Measurements from ENCODE around the gene SLC35F1. TPM values are rescaled to one million over a fixed set of nuclear protein-coding genes. Genes with fewer than 3 reads are reported as not detected.

Gene SLC35F1
- total RNA-seq, 1 donor from 2014 or later, result 0.30 TPM

- H3K4me3 ChIP-seq, result no peak overlapping the region
- intact Hi-C loops (cut with DNase I), result no loop called here
- H3K9me3 ChIP-seq, result no peaks in the 10 kb centered on the region
- no peaks in the 10 kb centered on the region for H3K36me3 ChIP-seq
- ATAC-seq (no peak), DNase-seq (no peak)
- no peaks in the 10 kb centered on the region for H3K27me3 ChIP-seq (ENCODE audit: low read depth)
- no peak overlapping the region for H3K27ac ChIP-seq
- H3K4me1 ChIP-seq, result no peaks in the 10 kb centered on the region
- TF ChIP-seq CTCF (IDR thresholded peaks at IDR 0.05), result no peak
Observed at GRCh38 chr6:118148561-118148960, 241.5 kb downstream of the SLC35F1 start.

- Histone ChIP-seq H3K9me3 (no peaks in the 10 kb centered on the region), H3K27ac (no peak overlapping the region), H3K36me3 (no peaks in the 10 kb centered on the region), H3K4me3 (no peak overlapping the region), H3K27me3 (ENCODE audit: low read depth) (no peaks in the 10 kb centered on the region), H3K4me1 (no peaks in the 10 kb centered on the region)
- ATAC-seq, result no peak
- no peak for DNase-seq
- intact Hi-C loops (cut with DNase I), result no loop called here
- TF ChIP-seq CTCF (IDR thresholded peaks at IDR 0.05), result no peak
Observed at GRCh38 chr6:118152524-118152923, 245.5 kb downstream of the SLC35F1 start.

- no peaks in the 10 kb centered on the region for H3K9me3 ChIP-seq
- no peak overlapping the region for H3K4me3 ChIP-seq
- no peak for ATAC-seq
- DNase-seq, result no peak
- no peaks in the 10 kb centered on the region for H3K27me3 ChIP-seq (ENCODE audit: low read depth)
- no peaks in the 10 kb centered on the region for H3K36me3 ChIP-seq
- no peak overlapping the region for H3K27ac ChIP-seq
- no peak for TF ChIP-seq CTCF (IDR thresholded peaks at IDR 0.05)
- H3K4me1 ChIP-seq, result no peaks in the 10 kb centered on the region
- intact Hi-C loops (cut with DNase I), result no loop called here
Observed at GRCh38 chr6:118161343-118161742, 254.3 kb downstream of the SLC35F1 start.

- no peak overlapping the region for H3K4me3 ChIP-seq
- no peaks in the 10 kb centered on the region for H3K36me3 ChIP-seq
- no peaks in the 10 kb centered on the region for H3K9me3 ChIP-seq
- H3K27me3 ChIP-seq (ENCODE audit: low read depth), result no peaks in the 10 kb centered on the region
- H3K4me1 ChIP-seq, result no peaks in the 10 kb centered on the region
- no peak overlapping the region for H3K27ac ChIP-seq
- DNase-seq (no peak), ATAC-seq (no peak)
- no peak for TF ChIP-seq CTCF (IDR thresholded peaks at IDR 0.05)
- intact Hi-C loops (cut with DNase I), result no loop called here
Observed at GRCh38 chr6:118163542-118163941, 256.5 kb downstream of the SLC35F1 start.

GRCh38 chr6:118165500-118165899 is 258.4 kb downstream of the SLC35F1 start:
- no peak overlapping the region for H3K27ac ChIP-seq
- no peaks in the 10 kb centered on the region for H3K4me1 ChIP-seq
- H3K9me3 ChIP-seq, result no peaks in the 10 kb centered on the region
- H3K27me3 ChIP-seq (ENCODE audit: low read depth), result no peaks in the 10 kb centered on the region
- no peak overlapping the region for H3K4me3 ChIP-seq
- ATAC-seq (no peak), DNase-seq (no peak)
- TF ChIP-seq CTCF (IDR thresholded peaks at IDR 0.05), result no peak
- intact Hi-C loops (cut with DNase I), result no loop called here
- H3K36me3 ChIP-seq, result no peaks in the 10 kb centered on the region

GRCh38 chr6:118168421-118168820 is 261.4 kb downstream of the SLC35F1 start:
- Histone ChIP-seq H3K27me3 (ENCODE audit: low read depth) (no peaks in the 10 kb centered on the region), H3K4me3 (no peak overlapping the region), H3K9me3 (peaks cover 3% of the 10 kb centered on the region), H3K36me3 (no peaks in the 10 kb centered on the region), H3K27ac (no peak overlapping the region), H3K4me1 (no peaks in the 10 kb centered on the region)
- DNase-seq (no peak), ATAC-seq (no peak)
- intact Hi-C loops (cut with DNase I), result no loop called here
- TF ChIP-seq CTCF (IDR thresholded peaks at IDR 0.05), result no peak

Data from lower lobe of right lung (tissue), 2 donors.